ENCODE results near the gene SHC1. TPM values are rescaled to one million over a fixed set of nuclear protein-coding genes. Genes with fewer than 3 reads are reported as not detected.

Gene SHC1

Small RNA genes lying within 50 kb of the gene (small RNA-seq; reads per million reads assigned to genes)
- gene MIR4258 (not detected), gene RF00017 (not detected)

All from skeletal muscle satellite cell (primary cell).